DMS114 treated with DMSO at 0.1 percent for 48 hours (cell line): ENCODE results near the gene BAHD1.
"Not testable (repeated sequence)": the region's sequence is repeated elsewhere in the genome, so short reads cannot be mapped to it uniquely, and the experiment has no call there.

Source experiments
- DNase-seq: peaks from one replicate; lab custom pipeline; 2025; ENCODE audit not compliant: unreplicated experiment; lab: John Stamatoyannopoulos, UW

The BAHD1 gene

DNA sequence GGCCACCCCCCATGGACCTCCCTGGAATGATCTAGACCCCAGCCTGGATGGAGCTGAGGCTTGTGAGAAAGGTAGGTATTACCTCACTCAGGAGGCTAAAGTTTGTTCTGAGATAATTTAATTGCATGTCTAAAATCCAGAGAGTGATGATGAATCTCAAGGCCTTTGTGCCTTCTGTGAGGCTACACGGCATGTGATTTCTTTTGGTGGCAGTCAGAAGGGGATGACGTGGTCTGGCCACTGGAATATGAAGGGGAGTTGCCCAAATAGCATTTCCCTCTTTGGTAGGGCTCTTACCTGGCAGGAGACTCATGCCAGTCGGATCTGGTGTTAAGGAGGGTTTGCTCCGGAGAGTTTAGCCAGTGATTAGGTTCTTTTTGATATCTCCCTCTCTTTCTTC is 2.5 kb downstream of the BAHD1 start:
- no peak for DNase-seq

DNA sequence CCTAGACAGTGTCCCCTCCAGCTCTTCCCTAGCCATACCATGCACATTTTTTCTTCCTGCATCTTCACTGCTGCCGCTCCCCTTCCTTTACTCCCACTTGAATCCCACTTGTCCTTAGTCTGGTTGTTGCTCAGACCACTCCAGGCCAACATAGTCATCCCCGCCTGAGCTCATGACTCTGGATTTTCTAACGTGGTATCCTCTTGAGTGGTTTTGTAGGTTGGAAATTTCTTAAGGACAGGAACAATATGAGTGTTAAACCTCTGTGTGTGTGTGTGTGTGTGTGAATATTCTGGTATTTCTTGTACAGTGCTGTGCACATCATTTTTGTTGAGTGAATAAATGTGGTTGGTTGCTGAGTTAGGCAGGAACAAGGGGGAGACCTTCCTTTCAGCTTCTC is 3.1 kb downstream of the BAHD1 start:
- no peak for DNase-seq

DNA sequence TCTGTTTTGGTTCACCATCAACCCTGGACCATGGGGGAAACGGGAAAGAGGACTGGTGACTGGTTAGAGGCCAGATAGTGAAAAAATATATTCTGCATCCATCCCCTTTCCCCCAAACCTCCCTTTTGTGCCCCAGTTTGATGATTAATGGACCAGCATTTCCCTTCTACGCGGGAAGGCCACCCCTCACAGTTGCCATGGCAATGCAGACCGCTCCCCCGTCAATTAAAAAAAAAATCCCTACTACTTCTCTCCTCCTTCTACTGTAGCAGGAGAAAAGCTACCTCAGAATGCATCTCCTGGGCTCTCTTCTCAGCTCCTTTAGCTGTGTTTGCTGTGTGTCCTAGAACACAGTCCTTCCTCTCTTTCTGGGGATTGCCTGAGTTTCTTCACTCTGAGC is 4.0 kb downstream of the BAHD1 start:
- DNase-seq: no peak

DNA sequence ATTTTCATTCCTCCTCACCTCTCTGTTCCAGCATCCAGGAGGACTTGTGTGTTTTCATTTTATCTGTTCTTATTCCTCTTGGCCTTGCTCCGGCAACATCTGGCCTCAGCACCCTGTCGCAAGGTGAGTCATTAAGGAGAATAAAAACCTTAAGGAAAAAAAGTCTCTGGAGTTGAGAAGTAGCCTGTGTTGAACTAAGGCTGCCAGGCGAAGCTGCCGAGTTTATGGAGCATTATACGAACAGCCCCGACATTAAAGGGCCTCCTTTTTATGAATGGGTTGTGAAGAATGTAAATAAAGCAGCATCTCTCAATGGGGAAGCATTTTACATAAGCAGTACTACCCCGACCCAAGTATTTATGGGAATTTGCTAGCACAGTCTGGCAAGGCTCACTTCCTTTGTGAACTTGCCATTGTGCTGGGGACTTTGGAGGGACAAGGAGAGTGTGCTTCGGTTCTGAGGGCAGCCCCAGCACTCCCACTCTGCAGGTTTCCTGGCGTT is 4.7 kb downstream of the BAHD1 start:
- no peak for DNase-seq

DNA sequence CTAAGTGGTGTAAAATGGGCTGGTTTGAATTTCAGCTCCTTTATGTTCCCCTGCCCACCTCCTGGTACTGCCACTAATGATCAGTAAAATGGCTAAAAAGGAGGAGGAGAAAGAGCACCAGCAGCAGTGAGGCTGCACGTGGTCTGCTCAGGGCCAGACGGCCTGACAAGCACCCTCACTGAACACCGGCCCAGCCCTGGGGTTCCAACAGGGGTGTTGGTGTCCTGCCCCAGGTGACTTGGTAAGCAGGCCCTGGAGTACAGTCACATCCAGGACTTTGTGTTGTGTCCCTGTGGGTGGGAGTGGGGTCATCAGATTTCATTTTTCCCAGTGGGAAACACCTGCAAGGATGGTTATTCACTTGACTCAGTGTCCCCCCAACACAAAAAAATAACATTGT is 5.4 kb downstream of the BAHD1 start:
- DNase-seq: no peak

DNA sequence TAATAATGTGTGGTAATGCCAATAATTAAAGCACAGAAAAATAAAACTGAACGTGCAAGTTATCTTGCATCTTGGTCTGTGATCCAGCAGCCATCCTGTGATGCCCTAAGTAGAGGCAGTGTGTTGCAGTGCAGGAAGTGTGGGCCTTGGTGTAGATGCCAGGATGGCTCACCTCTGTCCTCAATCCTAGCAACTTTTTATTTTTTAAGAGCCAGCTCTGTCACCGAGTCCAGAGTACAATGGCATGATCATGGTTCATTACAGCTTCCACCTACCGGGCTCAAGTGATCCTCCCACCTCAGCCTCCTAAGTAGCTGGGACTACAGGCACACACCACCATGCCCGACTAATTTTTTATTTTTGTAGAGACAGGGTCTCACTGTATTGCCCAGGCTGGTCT is 7.6 kb downstream of the BAHD1 start:
- no peak for DNase-seq

DNA sequence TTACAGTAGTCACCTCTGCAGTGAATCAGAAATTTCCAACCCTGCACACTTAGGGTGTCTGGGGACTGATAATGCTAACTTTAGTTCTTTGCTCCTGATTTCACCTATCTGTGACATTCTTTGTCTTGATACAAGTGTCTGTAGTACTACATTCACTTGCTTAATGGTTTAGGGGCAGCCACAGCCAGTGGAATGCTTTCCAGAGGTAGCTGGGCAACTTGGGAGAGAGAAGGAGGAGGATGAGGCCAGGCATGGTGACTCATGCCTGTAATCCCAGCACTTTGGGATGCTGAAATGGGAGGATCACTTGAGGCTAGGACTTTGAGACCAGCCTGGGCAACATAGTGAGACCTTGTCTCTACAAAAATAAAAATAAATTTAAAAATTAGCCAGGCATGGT is 8.5 kb downstream of the BAHD1 start:
- DNase-seq: no peak

DNA sequence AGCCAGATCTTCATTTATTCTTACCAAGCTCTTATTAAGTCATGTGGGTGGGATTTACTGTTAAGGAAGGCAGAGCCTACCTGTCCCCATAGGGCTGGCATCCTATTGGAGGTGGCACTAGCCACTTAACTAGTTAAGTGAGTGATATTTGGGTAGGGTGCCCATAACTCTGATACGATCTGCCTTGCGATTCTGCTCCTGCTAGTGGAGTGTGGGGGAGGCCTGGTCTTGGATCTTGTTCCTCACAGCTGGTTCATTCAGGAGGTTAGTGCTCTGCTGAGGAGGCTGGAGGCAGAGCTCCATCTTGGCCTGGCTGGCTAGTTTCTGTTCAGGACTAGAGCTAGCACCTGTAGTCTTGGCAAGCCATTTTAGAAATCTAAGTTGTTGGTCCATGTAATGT is 9.3 kb downstream of the BAHD1 start:
- no peak for DNase-seq

DNA sequence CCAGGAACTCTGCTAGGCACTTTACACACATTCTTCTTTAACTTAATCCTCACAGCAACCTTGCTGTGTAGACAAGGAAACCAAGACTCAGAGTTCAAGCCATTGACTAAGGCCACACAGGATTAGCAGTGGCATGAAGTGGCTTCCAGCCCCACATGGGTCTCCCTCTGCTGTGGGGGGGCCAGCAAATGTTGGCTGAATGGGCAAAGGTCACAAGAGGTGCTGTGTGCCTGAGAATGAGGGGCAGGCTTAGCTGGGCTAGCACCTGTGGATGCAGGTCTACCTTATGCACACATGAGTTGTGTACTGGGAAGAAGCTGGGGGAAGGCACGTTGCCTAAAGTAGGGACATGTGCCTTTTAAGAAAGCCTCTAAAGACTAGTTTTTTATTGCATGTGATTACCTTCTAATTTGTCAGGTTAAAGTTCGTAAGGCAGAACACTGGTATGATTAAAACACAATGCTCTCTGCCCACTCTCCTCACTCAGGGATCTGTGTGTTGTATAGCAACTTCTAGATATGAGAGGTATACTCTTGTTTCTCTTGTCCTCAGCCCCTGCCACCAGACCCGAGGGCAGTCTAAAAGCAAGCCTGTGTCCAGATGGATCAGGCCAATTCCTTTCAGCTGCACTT is 10.9 kb downstream of the BAHD1 start:
- no peak for DNase-seq

DNA sequence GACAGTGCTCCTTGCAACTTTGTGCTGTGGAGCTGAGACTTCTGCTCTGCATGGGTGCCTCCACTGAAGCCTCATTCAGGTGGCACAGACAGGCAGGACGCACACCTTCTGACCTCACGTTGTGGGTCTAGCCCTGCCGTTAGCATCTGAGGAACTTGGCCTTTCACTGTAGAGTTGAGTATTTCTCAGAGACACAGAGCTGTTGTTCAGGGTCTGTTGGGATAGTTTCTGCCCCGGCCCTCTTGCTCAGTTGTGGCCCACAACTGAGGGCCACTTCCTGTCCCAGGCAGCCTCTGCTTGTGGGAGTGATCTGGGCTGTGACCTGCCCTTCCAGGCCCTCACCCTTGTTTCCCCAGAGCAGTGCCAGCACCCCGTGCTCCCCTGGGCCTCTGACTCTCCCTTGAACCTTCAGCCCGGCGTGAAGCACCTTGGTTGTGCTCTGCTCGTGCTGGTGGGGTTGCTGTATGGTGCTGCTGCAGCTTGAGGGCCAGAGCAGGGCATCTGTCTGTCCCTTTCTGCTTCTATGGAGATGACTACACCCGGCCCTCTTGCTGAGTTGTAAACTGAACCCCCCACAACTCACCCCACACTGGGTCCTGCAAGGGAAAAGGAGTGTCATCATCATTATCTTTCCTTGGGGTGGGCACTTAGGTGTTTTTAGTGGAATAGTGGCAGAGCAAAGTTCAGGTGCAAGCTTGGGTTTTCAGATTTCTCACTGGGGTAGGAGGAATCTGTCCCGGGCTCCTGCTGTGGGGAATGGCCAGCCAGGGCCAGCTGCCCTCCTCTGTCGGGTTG is 11.7 kb downstream of the BAHD1 start:
- no peak for DNase-seq

DNA sequence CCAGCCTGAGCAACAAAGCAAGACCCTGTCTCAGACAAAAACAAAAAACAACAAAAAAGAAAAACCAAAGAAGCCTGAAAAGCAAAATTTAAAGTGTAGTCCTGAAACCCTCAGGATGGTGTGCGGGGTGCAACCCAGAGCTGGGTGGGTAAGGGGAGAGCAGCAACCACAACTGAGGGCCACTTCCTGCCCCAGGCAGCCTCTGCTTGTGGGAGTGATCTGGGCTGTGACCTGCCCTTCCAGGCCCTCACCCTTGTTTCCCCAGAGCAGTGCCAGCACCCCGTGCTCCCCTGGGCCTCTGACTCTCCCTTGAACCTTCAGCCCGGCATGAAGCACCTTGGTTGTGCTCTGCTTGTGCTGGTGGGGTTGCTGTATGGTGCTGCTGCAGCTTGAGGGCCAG is 13.2 kb downstream of the BAHD1 start:
- not testable (repeated sequence) for DNase-seq

DNA sequence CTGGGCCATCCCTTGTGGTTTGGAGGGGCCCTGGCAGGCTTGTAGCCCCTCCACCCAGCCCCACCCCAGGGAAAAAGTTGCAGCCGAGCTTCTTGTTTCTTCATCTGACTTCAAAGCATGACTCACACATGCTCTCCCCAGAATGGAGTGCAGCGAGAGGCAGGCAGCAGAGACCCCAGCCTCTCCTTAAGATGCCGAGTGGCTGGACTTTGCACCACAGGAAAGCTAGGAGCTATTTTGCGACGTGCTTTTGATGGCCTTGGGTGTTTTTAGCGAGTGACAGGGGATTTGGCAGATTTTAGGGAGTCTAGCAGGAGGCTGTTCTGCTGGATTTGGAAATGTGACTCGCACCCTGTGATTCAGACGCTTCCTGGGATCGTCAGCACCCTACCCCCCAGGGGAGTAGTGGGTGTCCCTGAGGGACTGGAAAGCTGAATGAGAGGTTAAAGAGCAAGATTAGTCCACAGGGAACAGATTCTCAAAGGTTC is 14.2 kb downstream of the BAHD1 start:
- DNase-seq: no peak

DNA sequence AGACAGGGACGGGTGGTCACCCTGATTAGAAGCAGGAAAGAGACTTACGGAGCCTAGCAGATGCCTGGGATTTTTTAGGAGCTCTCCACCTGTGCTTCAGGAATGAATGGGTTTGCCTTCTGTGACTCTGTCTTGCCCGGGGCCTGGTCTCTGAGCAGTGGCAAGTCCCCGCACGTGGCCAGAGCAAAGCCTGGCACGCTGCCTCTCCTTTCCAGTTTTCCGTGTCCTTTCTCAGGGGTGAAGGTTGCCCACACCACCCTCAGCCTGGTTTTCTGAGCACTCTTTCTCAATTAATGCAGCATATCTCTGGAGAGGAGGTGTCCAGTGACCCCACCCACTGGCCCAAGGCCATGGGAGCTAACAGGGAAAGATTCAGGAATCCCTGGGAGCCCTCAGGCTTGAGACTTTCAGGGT is 15.6 kb downstream of the BAHD1 start:
- no peak for DNase-seq

DNA sequence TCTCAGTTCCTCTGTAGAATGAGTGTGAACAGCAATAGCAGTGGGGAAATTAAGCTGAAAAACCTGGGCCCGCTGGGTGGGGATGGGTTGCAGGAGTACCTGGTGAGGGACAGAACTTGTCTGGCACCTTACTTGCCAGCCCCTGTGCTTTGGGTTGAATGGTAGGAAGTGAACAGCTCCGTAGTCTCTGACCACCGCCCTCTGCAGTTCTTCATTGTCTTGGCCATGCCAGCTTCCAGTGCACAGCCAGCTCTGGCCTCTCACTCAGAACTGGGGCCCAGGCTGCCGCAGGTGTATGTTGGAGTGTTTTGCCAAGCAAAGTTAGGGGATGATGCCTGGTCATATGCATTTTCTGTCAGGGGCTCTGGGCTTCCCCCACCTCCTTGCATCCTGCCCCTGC is 16.0 kb downstream of the BAHD1 start:
- DNase-seq: no peak

DNA sequence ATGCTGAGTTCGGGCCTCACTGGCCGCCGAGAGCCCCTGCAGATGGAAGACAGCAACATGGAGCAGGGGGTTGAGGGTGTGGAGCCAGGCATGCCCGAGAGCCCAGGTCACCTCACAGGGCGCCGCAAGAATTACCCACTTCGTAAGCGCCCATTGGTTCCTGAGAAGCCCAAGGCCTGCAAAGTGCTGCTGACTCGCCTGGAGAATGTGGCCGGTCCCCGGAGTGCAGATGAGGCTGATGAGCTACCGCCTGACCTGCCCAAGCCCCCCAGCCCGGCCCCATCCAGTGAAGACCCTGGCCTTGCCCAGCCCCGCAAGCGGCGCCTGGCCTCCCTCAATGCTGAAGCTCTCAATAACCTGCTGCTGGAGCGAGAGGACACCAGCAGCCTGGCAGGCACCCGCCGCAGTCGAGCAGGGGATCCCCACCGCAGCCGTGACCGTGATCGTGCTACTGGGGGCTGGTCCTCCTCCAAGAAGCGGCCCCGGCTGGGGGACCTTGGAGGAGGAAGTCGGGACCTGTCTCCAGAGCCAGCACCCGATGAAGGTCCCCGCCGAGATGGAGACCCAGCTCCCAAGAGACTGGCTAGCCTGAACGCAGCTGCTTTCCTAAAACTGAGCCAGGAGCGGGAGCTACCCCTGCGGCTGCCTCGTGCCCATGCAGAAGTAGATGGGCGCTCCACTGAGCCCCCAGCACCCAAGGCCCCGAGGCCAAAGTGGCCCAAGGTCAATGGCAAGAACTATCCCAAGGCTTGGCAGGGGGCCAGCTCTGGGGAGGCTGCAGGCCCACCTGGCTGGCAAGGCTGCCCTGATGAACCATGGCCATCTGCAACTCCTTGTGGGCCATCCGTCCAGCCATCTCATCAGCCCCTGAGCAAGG is 18.0 kb downstream of the BAHD1 start:
- no peak for DNase-seq

DNA sequence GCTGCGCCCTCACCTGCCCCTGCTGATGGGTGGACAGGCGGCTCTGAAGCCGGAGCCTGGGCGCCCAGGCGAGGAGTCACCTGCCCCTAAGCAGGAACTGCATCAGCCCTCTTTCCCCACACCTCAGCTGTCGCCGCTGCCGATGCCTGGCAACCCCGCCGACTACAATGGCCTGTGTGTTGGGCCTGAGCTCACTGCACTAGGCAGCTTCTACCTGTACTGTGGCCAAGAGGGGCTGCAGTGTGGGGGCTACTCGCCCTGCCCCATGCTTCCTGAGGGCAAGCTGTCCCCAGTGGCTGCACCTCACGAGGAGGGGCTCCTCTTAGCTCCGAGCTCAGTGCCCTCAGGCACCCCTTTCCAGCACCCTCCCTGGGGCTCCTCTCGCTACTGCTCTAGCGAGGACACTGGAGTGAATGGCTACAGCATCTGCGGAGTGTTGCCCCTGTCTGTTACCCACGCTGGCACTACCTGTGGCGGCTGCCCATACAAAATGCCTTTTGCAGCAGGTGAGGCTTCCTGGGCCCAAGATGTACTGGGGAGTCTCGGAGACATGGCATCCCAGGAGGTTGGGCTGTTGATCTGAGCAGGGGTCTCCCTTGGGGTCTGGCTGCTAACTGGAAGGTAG is 18.8 kb downstream of the BAHD1 start:
- no peak for DNase-seq

DNA sequence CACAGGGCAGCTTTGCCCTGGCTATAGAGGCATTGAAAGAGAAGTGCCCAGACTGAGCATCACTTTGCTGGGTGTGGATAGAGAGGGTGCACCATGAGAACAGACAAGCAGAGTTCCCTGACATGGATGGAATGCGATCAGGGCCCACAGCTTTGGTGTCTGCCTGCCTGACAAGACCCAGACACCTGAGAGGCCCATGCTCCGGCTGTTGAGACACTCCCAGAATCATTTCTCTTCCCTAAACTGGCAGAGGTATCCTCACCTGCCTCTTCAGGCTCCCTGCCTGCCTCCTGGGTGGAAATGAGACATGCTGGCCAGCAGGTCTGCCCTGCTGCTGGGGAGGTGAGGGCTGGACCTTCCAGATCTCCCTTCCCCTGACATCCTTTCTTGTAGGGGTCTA is 19.7 kb downstream of the BAHD1 start:
- DNase-seq: no peak

DNA sequence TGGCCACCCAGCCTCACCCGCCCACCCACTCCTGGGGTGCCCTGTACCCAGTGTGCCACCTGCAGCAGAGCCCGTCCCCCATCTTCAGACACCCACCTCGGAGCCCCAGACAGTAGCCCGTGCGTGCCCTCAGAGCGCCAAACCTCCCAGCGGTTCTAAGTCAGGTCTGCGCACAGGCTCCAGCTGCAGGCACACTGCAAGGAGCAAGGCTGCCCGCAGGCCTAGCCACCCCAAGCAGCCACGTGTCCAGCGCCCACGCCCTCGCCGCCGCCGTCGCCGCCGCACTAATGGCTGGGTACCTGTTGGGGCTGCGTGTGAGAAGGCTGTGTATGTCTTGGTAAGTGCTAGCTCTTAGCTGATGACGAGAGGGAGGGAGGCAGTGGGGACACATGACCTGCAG is 21.2 kb downstream of the BAHD1 start:
- no peak for DNase-seq

DNA sequence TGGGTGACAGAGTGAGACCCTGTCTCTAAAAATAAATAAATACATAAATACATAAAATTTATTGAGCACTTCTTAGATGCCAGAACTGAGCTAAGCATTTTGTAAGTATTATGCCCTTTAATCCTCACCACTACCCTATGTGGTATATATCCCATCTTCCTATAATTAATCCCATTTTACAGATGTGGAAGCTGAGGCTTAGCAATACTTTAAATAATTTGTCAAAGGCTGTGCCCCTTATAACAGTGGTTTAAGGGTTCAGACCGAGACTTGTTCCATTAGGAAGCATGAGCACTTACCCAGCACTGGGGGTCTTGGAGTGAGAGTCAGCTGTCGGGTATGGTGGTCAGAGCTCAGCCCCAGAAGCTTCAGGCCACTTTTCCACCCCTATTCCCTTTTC is 22.5 kb downstream of the BAHD1 start:
- DNase-seq: no peak

DNA sequence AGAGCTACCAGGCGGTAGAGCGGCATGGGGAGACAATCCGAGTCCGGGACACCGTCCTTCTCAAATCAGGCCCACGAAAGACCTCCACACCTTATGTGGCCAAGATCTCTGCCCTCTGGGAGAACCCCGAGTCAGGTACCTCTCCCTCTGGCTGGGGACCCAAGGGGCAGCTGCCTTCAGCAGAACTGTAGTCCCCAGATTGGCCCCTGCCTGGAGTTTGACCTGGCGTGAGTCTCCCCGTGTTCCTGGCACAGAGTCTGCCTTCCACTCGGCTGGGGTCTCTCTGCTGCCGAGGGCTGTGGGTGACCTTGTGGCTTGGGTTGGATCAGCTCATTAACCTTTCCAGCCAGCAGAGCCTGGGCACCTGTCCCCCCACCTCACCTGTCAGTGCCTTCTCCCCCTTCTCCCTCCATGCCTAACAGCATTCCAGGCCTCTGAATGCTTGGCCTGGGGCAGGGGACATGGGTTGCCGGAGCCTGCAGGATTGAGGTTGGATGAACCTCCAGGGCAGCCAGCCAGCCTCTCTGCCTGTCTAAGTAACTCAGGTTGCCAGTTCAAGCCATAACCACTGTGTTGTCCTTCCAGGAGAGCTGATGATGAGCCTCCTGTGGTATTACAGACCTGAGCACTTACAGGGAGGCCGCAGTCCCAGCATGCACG is 23.3 kb downstream of the BAHD1 start:
- DNase-seq: no peak
